HG03280 (cell line): ENCODE results near the gene HIF1A.

Experiments used
- ATAC-seq: cut with Tn5 transposase; IDR thresholded peaks from one replicate; pipeline ENCODE4 v1.9.1; 2021; ENCODE audit warnings: mild to moderate bottlenecking, moderate library complexity; ENCODE audit not compliant: unreplicated experiment

The HIF1A gene

DNA sequence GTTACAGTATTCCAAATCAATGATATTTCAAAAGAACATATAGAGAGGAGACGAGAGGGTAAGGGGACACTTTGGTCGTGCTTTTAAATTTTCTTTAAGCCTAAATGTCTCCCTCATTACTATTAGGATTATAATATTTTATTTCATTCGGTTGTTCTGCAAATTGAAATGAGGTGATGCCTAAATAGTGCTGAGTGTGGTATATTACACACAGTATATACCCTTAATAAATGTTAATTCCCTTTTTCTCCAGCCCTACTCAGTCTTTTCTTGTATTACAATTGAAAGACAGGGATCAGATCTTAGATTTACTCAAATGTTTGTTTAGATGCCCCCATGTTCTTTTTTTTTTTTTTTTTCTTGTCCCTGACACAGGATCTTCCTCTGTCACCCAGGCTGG is 74.6 kb downstream of the HIF1A start:
- ATAC-seq: no peak

GRCh38 chr14:61774861-61775260 is 79.5 kb downstream of the HIF1A start:
- ATAC-seq: no peak

- no peak for ATAC-seq
These were observed 84.8 kb downstream of the HIF1A start for GRCh38 chr14:61780125-61780524.

DNA sequence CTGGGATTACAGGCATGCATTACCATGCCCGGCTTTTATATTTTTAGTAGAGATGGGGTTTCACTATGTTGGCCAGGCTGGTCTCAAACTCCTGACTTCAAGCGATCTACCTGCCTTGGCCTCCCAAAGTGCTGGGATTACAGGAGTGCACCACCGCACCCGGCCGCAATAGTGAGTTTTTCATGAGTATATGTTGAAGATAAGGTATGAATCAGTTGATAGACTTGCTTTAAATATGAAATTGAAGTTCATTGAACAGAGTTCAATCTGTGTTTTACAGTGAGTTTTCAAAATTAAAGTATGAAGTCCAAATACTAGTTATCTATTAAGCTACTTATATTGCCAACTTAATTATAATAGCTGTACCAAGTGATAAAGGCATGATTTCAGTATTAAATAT is 102.0 kb downstream of the HIF1A start:
- ATAC-seq: no peak
